Measurements from ENCODE around the gene EFCAB12.

GRCh38 chr3:129474984-129475804 lies 46.8 kb upstream of the EFCAB12 start:
- TF ChIP-seq CTCF (IDR thresholded peaks at IDR 0.05) (no peak), POLR2A (IDR thresholded peaks at IDR 0.05) (no peak), POLR2AphosphoS5 (IDR thresholded peaks at IDR 0.05) (no peak)
